ELR (cell line): ENCODE measurements around the gene SNTG2.
"Not testable (repeated sequence)": the region's sequence is repeated elsewhere in the genome, so short reads cannot be mapped to it uniquely, and the experiment has no call there.

ENCODE experiments used
- DNase-seq: peaks from one replicate; pipeline ENCODE4 v3.0.0-alpha.2; 2015; ENCODE audit warnings: low read depth

SNTG2 gene

GRCh38 chr2:1099418-1099817, 148.8 kb downstream of the SNTG2 start:
- DNase-seq, result no peak

GRCh38 chr2:1101011-1101782, 150.5 kb downstream of the SNTG2 start:
- no peak for DNase-seq

- no peak for DNase-seq
Measured at GRCh38 chr2:1101982-1102590, 151.4 kb downstream of the SNTG2 start.

GRCh38 chr2:1104364-1104763, 153.7 kb downstream of the SNTG2 start:
- DNase-seq, result no peak

GRCh38 chr2:1106344-1106743, 155.7 kb downstream of the SNTG2 start:
- not testable (repeated sequence) for DNase-seq

GRCh38 chr2:1115843-1116539, 165.3 kb downstream of the SNTG2 start:
- no peak for DNase-seq

GRCh38 chr2:1117569-1117968, 166.9 kb downstream of the SNTG2 start:
- no peak for DNase-seq

- no peak for DNase-seq
Measured at GRCh38 chr2:1125217-1125616, 174.6 kb downstream of the SNTG2 start.

GRCh38 chr2:1125633-1126370, 175.2 kb downstream of the SNTG2 start:
- DNase-seq, result no peak

- no peak for DNase-seq
Measured at GRCh38 chr2:1129982-1130381, 179.3 kb downstream of the SNTG2 start.

GRCh38 chr2:1130922-1131321, 180.3 kb downstream of the SNTG2 start:
- DNase-seq, result no peak

GRCh38 chr2:1132328-1132969, 181.8 kb downstream of the SNTG2 start:
- no peak for DNase-seq

- DNase-seq, result not testable (repeated sequence)
Measured at GRCh38 chr2:1133896-1134295, 183.2 kb downstream of the SNTG2 start.

GRCh38 chr2:1134629-1135028, 184.0 kb downstream of the SNTG2 start:
- DNase-seq, result no peak

GRCh38 chr2:1136067-1136466, 185.4 kb downstream of the SNTG2 start:
- DNase-seq, result peak; percentile 16

- no peak for DNase-seq
Measured at GRCh38 chr2:1136846-1137245, 186.2 kb downstream of the SNTG2 start.

- no peak for DNase-seq
Measured at GRCh38 chr2:1137264-1137663, 186.6 kb downstream of the SNTG2 start.

GRCh38 chr2:1137913-1138391, 187.3 kb downstream of the SNTG2 start:
- no peak for DNase-seq

GRCh38 chr2:1140389-1141003, 189.8 kb downstream of the SNTG2 start:
- DNase-seq, result peak; percentile 17

GRCh38 chr2:1141079-1141478, 190.4 kb downstream of the SNTG2 start:
- DNase-seq, result no peak

GRCh38 chr2:1143129-1143528, 192.5 kb downstream of the SNTG2 start:
- no peak for DNase-seq
